HG02840 (cell line): Measurements from ENCODE around the gene FCRL6.

ENCODE experiments used
- ATAC-seq: cut with Tn5 transposase; IDR thresholded peaks from one replicate; pipeline ENCODE4 v1.9.1; 2021; ENCODE audit warnings: mild to moderate bottlenecking, moderate library complexity, moderate number of reproducible peaks; ENCODE audit not compliant: unreplicated experiment, low FRiP score

FCRL6 gene

GRCh38 chr1:159859767-159860322 is 57.7 kb downstream of the FCRL6 start:
- no peak for ATAC-seq

DNA sequence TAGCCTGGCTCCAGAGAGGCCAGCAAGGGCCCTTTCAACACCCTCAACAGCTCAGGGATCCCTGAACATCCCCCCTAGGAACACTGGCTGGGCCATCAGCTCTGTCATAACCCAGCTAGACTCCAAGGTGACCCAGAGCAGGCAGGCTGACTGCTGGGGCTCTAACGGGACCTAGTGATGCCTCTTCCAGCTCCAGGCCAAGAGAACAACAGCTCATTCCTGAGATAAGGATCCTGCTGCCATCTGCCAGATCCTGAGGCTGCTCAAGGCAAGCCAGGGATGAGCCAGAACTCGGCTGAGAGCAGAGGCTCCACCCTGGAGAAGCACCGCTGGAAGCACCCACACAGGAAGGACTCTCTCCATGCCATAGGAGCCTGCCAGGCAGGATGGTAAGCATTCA is 58.3 kb downstream of the FCRL6 start:
- no peak for ATAC-seq

DNA sequence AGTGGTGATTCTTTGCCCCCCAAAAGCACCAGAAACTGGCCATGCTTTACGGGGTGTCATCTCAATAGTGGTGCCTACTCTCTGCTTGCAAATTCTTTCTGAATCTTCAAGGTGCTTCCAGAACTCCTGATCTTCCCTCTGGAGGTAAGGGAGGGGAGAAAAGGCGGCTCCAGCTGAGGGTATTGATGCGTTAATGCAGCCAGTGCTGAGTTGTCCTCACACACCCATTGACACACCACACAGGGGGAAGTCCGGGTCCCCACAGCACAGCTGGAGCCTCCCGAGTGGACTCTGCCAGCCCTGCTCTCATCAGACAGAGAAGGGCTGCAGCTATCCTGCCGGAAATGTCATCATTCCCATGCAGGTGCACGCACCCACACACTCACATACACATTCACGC is 59.1 kb downstream of the FCRL6 start:
- no peak for ATAC-seq

- no peak for ATAC-seq
Observed at GRCh38 chr1:159862031-159862430, 59.9 kb downstream of the FCRL6 start.

DNA sequence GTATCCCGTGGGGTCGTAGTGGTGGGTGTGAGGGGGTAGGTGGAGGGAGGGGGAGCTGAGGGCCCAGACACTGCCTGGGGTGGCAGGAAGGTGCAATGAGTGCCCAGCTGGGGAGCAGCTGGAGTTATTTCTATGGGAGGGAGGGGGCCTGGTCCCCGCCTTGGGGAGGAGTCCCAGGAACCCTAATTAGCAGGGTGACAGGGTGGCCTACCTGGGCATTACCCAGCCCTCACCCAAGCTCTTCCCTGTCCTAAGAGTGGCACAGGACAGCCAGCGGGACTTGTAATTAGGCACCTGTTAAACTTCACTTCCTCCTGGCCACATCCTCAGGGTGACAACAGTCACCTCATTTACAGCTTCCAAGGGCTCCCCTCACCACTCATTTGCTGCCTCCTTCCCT is 60.4 kb downstream of the FCRL6 start, which contains the start of gene VSIG8:
Gene VSIG8, minus strand, starts transcription at position 101 of the 400 bp plus-strand sequence. CDS start 136 bp downstream, outside the sequence.
- no peak for ATAC-seq

GRCh38 chr1:159864262-159864661 is 62.1 kb downstream of the FCRL6 start:
- no peak for ATAC-seq
